Activated T-helper 1 cell treated with anti-CD3 and anti-CD28 coated beads, Interleukin-12 subunit alpha, Interleukin-12 subunit beta, Interleukin-2, Interleukin-4 antibody, amounts not matched to agents 30 ng/mL and 10 ng/mL and 1 ng/mL, durations not matched to agents 14 hours and 24 hours and 36 hours (primary cell): ENCODE results near the gene FAP. TPM values are rescaled to one million over a fixed set of nuclear protein-coding genes. Genes with fewer than 3 reads are reported as not detected.
A peak's percentile ranks its signal among the peaks of the same experiment; 100 is the strongest.

Source experiments
- DNase-seq: peaks from one replicate; pipeline ENCODE4 v3.0.0; 2021; ENCODE audit warnings: low spot score
- H3K27ac Mint-ChIP-seq: one replicate; pipeline ENCODE4 v1.8.0; 2021; ENCODE audit warnings: mild to moderate bottlenecking, mixed read lengths
- H3K27me3 Mint-ChIP-seq: one replicate; pipeline ENCODE4 v1.8.0; 2022; ENCODE audit warnings: mild to moderate bottlenecking, moderate library complexity, mixed read lengths; ENCODE audit not compliant: insufficient read depth
- H3K36me3 Mint-ChIP-seq: one replicate; pipeline ENCODE4 v1.8.0; 2021; ENCODE audit warnings: low read depth, mixed read lengths
- H3K4me1 Mint-ChIP-seq: one replicate; pipeline ENCODE4 v1.8.0; 2021; ENCODE audit warnings: low read depth, mixed read lengths
- H3K4me3 Mint-ChIP-seq: one replicate; pipeline ENCODE4 v1.8.0; 2021; ENCODE audit warnings: mild to moderate bottlenecking, moderate library complexity, mixed read lengths
- H3K9me3 Mint-ChIP-seq: one replicate; pipeline ENCODE4 v1.8.0; 2021; ENCODE audit warnings: mixed read lengths
- intact Hi-C: fragments of 100-400 bp; cut with micrococcal nuclease; formaldehyde crosslinking; loops from one replicate; pipeline ENCODE4 v1.15.1; 2024
- total RNA-seq: library from RNA; stranded (reverse); gene quantifications from 2 replicates; pipeline ENCODE4 v1.2.3, GENCODE V29; 2022

The FAP gene
- total RNA-seq, 1 donor from 2014 or later: not detected

GRCh38 chr2:162166174-162166573, 77.1 kb downstream of the FAP start:
- no peaks in the 10 kb centered on the region for H3K9me3 Mint-ChIP-seq
- H3K27ac Mint-ChIP-seq: no peak overlapping the region
- H3K4me1 Mint-ChIP-seq: no peaks in the 10 kb centered on the region
- intact Hi-C loops: no loop called here
- H3K4me3 Mint-ChIP-seq: no peak overlapping the region
- H3K27me3 Mint-ChIP-seq: peaks cover 19% of the 10 kb centered on the region
- DNase-seq: no peak
- no peaks in the 10 kb centered on the region for H3K36me3 Mint-ChIP-seq

- Mint-ChIP-seq H3K4me3 (no peak overlapping the region), H3K9me3 (no peaks in the 10 kb centered on the region), H3K4me1 (no peaks in the 10 kb centered on the region), H3K27me3 (peaks cover 17% of the 10 kb centered on the region), H3K27ac (no peak overlapping the region), H3K36me3 (no peaks in the 10 kb centered on the region)
- intact Hi-C loops: no loop called here
- DNase-seq: no peak
These were observed 78.4 kb downstream of the FAP start for GRCh38 chr2:162164802-162165201.

GRCh38 chr2:162159446-162159845, 83.8 kb downstream of the FAP start:
- Mint-ChIP-seq H3K36me3 (no peaks in the 10 kb centered on the region), H3K4me1 (no peaks in the 10 kb centered on the region), H3K27me3 (peaks cover 10% of the 10 kb centered on the region), H3K9me3 (no peaks in the 10 kb centered on the region), H3K27ac (no peak overlapping the region), H3K4me3 (no peak overlapping the region)
- intact Hi-C loops: no loop called here
- no peak for DNase-seq

- intact Hi-C loops: no loop called here
- Mint-ChIP-seq H3K27me3 (peaks cover 23% of the 10 kb centered on the region), H3K36me3 (no peaks in the 10 kb centered on the region), H3K4me3 (no peak overlapping the region), H3K4me1 (peaks cover 7% of the 10 kb centered on the region), H3K27ac (no peak overlapping the region), H3K9me3 (no peaks in the 10 kb centered on the region)
- no peak for DNase-seq
These were observed 87.1 kb downstream of the FAP start for GRCh38 chr2:162156149-162156548.

GRCh38 chr2:162155093-162155492, 88.2 kb downstream of the FAP start:
- H3K4me1 Mint-ChIP-seq: peaks cover 7% of the 10 kb centered on the region
- H3K36me3 Mint-ChIP-seq: no peaks in the 10 kb centered on the region
- H3K27me3 Mint-ChIP-seq: peaks cover 25% of the 10 kb centered on the region

GRCh38 chr2:162153608-162154224, 89.5 kb downstream of the FAP start:
- intact Hi-C loops: loop anchor here (1.0 to 2.0 kb wide), 3 partner anchors 67 to 567 kb away; no protein-coding TSS in a partner anchor
- Mint-ChIP-seq H3K4me3 (peak overlapping the region; percentile 28), H3K9me3 (no peaks in the 10 kb centered on the region), H3K27ac (no peak overlapping the region), H3K4me1 (peaks cover 7% of the 10 kb centered on the region), H3K36me3 (no peaks in the 10 kb centered on the region), H3K27me3 (peaks cover 37% of the 10 kb centered on the region)
- peak; percentile 36 for DNase-seq

More at GRCh38 chr2:162155093-162155492, 88.2 kb downstream of the FAP start:
- H3K4me3 Mint-ChIP-seq: no peak overlapping the region
- intact Hi-C loops: no loop called here
- no peak overlapping the region for H3K27ac Mint-ChIP-seq
- H3K9me3 Mint-ChIP-seq: no peaks in the 10 kb centered on the region
- no peak for DNase-seq

- Mint-ChIP-seq H3K36me3 (no peaks in the 10 kb centered on the region), H3K4me1 (peaks cover 7% of the 10 kb centered on the region), H3K4me3 (no peak within 1 kb of the TSS), H3K27ac (no peak within 1 kb of the TSS), H3K27me3 (peaks cover 44% of the 10 kb centered on the region), H3K9me3 (no peaks in the 10 kb centered on the region)
- intact Hi-C loops: loop anchor here (2.0 kb wide), 1 partner anchor 69 kb away; no protein-coding TSS in a partner anchor
- no peak for DNase-seq
These were observed 91.1 kb downstream of the FAP start, which contains the start of gene GCG for GRCh38 chr2:162152147-162152546. Gene GCG (minus strand): TSS chr2:162152247. CDS start chr2:162149178, 3,069 bp downstream.

GRCh38 chr2:162149940-162150339, 93.3 kb downstream of the FAP start:
- Mint-ChIP-seq H3K27me3 (peaks cover 60% of the 10 kb centered on the region), H3K4me1 (peaks cover 7% of the 10 kb centered on the region)
- intact Hi-C loops: no loop called here

GRCh38 chr2:162149466-162149865, 93.8 kb downstream of the FAP start:
- Mint-ChIP-seq H3K36me3 (no peaks in the 10 kb centered on the region), H3K4me3 (no peak overlapping the region), H3K27me3 (peaks cover 56% of the 10 kb centered on the region), H3K9me3 (no peaks in the 10 kb centered on the region), H3K27ac (no peak overlapping the region), H3K4me1 (peaks cover 7% of the 10 kb centered on the region)
- DNase-seq: no peak
- intact Hi-C loops: no loop called here

More at GRCh38 chr2:162149940-162150339, 93.3 kb downstream of the FAP start:
- Mint-ChIP-seq H3K9me3 (no peaks in the 10 kb centered on the region), H3K36me3 (no peaks in the 10 kb centered on the region), H3K4me3 (no peak overlapping the region), H3K27ac (no peak overlapping the region)
- no peak for DNase-seq

GRCh38 chr2:162148956-162149355, 94.3 kb downstream of the FAP start:
- no peak overlapping the region for H3K27ac Mint-ChIP-seq

GRCh38 chr2:162143969-162144368, 99.3 kb downstream of the FAP start:
- peaks cover 43% of the 10 kb centered on the region for H3K27me3 Mint-ChIP-seq
- intact Hi-C loops: no loop called here

More at GRCh38 chr2:162148956-162149355, 94.3 kb downstream of the FAP start:
- intact Hi-C loops: no loop called here
- Mint-ChIP-seq H3K27me3 (peaks cover 53% of the 10 kb centered on the region), H3K4me3 (no peak overlapping the region), H3K4me1 (peaks cover 4% of the 10 kb centered on the region), H3K36me3 (no peaks in the 10 kb centered on the region), H3K9me3 (no peaks in the 10 kb centered on the region)
- no peak for DNase-seq

GRCh38 chr2:162138310-162138709, 104.9 kb downstream of the FAP start:
- DNase-seq: no peak
- Mint-ChIP-seq H3K4me3 (no peak overlapping the region), H3K27me3 (peaks cover 30% of the 10 kb centered on the region), H3K36me3 (no peaks in the 10 kb centered on the region), H3K4me1 (no peaks in the 10 kb centered on the region), H3K9me3 (no peaks in the 10 kb centered on the region), H3K27ac (no peak overlapping the region)
- intact Hi-C loops: no loop called here

More at GRCh38 chr2:162143969-162144368, 99.3 kb downstream of the FAP start:
- H3K4me3 Mint-ChIP-seq: no peak overlapping the region
- H3K27ac Mint-ChIP-seq: no peak overlapping the region
- no peaks in the 10 kb centered on the region for H3K9me3 Mint-ChIP-seq
- H3K4me1 Mint-ChIP-seq: no peaks in the 10 kb centered on the region
- no peak for DNase-seq
- no peaks in the 10 kb centered on the region for H3K36me3 Mint-ChIP-seq

- Mint-ChIP-seq H3K4me1 (peaks cover 21% of the 10 kb centered on the region), H3K36me3 (no peaks in the 10 kb centered on the region), H3K4me3 (no peak overlapping the region), H3K9me3 (no peaks in the 10 kb centered on the region), H3K27ac (no peak overlapping the region), H3K27me3 (peaks cover 12% of the 10 kb centered on the region)
- intact Hi-C loops: loop anchor here (10.0 kb wide), 1 partner anchor 853 kb away; no protein-coding TSS in a partner anchor
- no peak for DNase-seq
These were observed 115.8 kb downstream of the FAP start for GRCh38 chr2:162127422-162127821.
